HG02678 (cell line): Measurements from ENCODE around the gene SCO2.
A peak's percentile ranks its signal among the peaks of the same experiment; 100 is the strongest.

Source experiments
- ATAC-seq: cut with Tn5 transposase; IDR thresholded peaks from one replicate; pipeline ENCODE4 v1.9.1; 2021; ENCODE audit warnings: mild to moderate bottlenecking, moderate library complexity; ENCODE audit not compliant: unreplicated experiment

The SCO2 gene, protein sequence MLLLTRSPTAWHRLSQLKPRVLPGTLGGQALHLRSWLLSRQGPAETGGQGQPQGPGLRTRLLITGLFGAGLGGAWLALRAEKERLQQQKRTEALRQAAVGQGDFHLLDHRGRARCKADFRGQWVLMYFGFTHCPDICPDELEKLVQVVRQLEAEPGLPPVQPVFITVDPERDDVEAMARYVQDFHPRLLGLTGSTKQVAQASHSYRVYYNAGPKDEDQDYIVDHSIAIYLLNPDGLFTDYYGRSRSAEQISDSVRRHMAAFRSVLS

DNA sequence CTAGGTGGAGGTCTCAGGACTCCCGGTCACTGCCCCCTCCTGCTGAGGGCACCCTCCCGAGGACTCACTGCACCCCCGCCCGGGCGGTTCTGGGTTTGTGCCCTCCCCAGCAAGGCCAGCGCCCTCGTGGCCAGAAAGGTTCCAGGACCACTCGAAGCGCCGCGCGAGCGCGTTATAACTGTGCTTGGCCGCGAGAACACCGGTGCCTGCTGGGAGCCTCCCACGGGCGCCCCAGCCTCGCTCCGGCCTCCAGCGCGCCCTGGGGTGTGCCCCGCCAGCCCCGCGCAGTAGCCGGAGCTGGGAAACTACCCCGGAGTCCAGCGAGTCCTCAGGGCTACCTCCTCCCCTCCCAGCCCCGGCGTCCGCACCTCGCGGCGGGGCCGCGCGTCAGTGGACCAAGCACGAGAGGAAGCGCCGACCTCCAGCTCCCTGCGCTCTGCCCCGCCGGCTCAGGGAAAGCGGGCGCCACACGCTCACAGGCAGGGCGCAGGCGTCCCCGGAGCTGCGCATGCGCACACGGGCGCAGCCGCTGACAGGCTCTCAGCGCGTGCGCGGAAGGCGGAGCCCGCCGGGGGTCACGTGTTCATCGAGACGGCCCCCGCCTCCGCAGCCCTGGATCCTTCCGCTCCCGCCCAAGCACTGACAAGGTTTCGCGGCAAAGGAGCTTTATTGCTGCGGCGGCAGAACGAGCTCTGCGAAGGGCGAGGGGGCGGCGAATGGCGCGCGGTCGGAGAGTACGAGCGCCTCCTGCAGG lies at the start of gene SCO2:
Gene SCO2 (minus strand): TSS at position 495 of the 754 bp plus-strand sequence. CDS start 1,187 bp downstream, outside the sequence.
- ATAC-seq = peak; percentile 47

DNA sequence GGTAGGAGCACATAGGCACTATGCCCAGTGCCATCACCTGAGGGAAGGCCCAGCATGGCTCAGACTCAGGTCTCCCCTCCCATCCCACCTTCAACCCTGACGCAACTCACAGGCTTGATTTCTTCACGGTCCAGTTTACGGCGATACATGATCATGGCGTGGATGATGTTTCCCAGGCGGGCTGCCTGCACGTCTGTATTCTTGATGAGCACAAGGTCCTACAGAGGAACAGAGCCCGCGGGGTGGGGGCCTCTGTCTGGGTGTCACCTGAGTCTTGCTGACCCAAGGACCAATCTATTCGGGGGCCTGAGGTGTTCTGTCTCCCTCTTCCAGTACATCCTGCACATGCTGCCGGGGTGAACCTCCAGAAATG lies 49.0 kb upstream of the SCO2 start:
- ATAC-seq = no peak

DNA sequence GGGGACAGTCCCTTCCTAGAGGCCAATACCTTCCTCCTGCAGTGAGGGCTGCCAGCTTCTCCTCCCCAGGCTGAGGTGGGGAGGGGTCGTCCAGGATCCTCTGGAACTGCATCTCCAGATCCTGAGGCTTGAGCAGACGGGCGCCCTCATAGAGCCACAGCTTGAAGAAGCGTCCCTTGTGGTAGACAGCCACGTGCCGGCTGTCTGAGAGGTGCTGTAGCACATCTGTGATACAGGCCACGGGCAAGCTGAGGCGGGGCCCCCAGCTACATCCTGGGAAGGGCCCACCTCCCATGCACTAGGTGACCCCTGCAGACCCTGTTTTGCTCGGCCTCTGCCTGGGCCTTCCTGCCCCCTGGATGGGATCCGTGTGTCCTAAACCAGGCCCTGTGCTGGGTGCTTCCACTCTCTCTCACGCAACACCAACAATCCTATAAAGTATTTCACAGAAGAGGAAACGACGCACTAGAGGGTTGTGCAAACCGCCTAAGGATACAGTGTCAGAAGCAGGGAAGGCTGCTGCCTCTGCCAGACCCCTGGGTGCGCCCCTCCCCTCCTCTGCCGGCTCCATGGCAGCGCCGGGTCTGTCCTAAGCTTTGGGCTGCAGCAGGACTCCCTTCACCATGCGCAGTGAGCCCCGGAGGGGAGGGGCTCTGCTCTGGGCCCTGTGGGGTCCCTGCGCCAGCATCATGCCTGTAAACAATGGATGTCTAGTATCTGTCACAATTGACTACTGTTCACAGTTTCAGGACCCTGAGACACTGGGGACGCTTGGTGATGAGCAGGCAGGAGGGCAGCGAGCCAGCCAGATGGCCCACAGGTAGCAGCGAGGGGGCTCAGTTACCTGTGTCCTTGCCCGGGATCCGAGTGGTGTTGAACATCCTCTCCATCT lies 48.3 kb upstream of the SCO2 start:
- no peak for ATAC-seq

DNA sequence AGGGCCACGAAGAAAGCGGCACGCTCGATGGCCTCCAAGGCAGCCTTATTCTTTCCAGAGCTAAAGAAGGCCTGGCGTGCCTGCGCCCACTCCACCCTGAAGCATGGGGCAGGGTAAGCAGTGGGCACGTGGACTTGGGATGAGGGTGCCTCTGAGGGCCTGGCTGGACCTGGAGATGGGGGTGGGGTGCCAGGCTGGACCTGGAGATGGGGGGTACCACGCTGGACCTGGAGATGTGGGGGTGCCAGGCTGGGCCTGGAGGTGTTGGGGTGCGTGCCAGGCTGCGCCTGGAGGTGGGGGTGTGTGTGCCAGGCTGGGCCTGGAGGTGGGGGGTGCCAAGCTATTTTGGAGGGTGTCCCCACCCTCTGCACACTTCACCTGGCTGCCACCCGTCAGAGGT lies 47.6 kb upstream of the SCO2 start:
- no peak for ATAC-seq

DNA sequence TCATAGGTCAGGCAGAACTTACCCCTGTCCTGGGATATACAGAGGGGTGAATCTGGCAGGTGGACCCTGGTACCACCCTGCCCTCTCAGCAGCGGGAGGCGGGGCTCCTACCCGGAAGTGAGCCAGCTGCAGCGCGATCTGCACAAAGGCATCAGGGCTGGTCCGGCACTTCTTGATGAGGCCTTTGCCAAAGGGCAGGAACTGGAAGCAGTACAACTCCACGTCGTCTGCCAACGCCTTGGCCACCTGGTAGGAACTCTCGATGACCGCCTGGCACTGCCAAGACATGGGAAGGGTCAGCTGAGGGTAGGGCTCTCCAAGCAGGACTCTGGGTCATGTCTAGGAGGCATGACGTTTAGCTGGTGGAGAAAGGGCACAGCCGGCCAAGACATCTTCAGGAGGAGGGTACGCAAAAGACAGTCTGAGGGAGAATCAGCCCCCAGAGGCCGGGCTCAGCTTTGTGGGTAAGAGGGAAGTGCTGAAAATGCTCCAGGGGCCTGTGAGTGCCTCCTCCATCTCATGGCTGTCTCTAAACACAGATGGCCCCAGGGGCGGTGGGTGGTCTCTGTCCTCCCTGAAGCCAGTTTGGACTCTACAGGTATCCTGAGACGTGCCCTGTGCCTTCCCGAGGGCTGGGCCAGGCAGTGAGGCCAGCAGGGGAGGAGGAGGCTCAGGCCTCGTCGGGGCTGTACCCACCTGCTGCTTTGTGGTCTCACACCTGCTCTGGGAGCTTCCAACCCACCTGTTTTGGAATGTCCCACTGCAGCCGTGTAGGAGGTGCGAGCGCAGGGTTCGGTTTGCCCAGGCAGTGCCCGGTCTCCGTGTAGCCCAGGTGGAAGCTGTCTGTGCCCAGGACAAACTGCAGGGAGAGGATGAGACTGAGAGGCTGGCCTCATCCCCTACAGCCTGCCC lies 46.1 kb upstream of the SCO2 start:
- no peak for ATAC-seq

DNA sequence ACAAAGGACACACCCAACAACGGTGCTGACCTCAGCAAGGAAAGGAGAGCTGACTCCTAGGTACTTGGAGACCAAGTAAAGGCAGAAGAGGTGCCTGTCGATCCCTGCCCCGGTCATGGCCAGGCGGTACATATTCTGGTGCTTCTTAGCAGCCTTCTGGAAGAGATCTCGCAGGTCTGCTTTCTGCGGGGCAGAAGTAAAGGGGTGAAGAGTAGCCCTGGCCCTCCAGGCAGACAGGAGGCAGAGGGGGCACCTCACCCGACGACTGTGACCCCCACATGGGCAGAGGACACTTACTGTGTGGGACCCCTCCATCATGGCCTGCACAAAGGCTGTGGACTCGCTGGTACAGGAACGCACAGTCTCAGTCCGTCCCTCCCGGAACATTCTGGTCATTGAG lies 45.5 kb upstream of the SCO2 start:
- ATAC-seq = no peak

DNA sequence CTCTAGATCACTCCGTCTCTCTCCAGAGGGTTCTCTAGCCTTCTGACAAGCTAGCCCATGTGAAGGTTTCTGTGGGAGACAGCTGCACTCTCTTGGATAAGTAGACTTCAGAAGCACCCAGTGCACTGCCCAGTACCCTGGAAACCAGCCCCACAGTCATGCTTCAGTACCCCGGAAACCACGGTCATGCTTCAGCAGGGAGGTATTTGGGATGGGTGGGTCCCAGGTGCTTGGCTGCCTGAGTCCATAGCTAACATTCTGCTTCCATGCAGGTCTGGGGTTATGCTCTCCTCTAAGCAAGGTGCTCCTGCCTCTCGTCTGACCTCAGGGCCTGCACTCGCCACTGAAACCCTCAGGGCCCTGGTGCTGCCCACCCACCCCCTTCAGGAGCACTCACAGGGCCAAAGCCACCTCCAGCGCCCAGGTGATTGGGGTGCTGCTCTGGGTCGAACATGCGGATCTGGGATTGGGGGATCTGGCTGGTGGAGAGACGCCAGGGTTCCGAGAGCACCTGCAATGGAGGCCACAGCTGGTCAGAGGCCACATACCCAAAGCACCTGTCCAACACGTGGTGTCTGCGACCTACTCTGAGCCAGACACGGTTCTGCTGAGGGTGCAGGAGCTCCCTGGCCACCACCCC lies 44.6 kb upstream of the SCO2 start:
- ATAC-seq = no peak

DNA sequence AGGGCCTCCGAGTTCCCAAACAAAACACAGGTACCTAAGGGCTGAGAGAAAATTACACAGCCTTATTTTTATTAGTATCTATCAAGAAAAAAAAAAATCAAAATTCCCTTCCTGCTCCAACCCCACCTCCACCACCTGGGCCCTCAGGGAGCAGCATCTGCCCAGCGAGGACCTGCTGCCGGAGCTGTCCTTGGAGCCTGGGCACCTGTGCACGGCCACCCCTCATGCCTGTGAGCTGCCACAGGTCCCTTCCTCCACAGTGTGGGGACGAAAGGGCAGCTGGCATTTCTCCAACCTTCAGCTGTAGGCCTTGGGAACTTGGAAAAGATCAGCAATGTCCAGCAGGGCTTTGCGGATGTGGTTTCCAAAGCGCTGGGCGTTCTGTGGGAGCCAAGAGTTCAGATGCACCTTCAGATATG lies 43.7 kb upstream of the SCO2 start:
- ATAC-seq = no peak

DNA sequence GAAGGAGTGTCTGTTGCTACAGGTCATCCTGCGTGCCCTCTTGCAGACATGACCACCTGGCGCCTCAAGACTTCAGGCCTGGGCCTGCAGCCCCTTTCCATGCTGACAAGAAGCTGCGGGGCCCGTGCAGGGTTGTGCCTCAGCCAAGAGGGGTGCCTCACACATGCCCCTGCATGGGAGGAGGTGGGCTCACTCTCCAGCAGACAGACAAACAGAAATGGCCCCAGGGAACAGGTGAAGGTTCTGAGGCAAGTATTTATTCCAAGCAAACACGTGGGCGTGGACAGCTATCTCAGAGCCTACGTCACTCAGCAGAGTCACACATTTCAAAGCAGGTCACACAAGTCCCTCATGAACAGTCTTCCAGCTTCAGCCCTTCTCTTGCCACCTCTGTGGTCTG lies 43.2 kb upstream of the SCO2 start:
- no peak for ATAC-seq

DNA sequence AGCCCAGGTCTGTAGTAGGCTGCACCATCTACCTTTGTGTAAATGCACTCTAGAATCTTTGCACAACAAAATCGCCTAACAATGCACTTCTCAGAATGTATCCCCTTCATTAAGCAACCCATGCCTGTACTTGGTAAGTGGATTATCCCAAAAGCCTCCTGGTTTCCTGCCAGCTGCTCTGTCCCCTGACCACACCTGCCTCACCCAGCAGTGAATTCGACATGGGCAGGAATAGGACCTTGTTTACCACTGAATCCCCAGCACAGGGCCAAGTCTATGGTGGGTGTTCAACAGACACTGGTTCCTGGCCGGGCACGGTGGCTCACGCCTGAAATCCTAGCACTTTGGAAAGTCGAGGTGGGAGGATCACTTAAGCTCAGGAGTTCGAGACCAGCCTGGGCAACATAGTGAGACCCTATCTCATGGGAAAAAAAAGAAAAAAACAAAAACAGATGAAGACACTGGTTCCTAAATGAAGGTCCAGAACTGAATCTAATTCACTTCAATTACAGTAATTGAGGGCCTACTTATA lies 42.4 kb upstream of the SCO2 start:
- no peak for ATAC-seq

DNA sequence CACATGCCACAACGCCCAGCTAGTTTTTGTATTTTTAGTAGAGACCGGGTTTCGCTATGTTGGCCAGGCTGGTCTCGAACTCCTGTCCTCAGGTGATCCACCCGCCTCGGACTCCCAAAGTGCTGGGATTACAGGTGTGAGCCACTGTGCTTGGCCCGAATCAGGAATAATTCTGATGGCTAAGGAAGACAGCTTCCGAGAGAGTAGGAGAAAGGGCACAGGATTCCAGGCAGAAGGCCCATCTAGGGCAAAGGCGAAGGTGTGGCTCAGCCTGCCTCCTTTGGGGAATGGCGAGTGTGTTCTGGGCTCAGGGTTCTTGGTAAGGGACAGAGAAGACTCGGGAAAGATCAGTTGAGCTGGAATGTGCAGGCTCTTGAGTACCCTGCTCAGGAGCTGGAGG lies 38.9 kb upstream of the SCO2 start:
- no peak for ATAC-seq

DNA sequence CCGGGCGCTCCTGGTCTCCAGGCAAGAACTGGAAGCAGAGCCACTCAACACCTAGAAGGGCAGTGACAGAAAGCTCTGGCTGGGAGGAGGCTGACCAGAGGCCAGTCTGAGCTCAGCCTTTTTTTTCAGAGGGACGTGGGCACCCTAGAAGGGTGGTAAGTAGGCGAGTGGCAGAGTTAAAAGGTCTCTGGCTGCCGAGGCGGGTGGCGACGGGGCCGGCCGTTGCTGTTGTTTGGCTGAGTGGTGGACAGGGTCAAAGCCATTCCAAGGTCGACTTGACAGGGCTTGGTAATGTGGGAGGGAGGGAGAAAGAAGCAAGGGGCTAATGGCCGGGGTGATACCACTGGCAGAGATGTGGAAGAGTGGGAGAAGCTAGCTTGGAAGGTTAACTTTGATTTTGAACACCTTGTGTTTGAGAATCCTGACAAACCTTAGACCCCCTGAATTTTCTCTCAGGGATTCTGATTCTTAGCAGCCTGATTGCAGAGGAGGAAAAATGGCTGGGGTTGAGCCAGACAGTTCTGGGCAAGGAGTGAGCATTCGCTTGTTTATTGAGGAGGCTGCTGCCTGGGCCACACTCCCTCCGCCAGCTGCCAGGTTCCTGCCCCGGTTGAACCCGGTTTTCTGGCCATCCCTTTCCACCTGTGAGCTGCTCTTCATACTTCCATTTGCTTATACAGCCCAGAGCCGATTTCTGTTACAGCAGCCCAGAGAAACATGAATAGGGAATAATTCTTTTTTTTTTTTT lies 38.2 kb upstream of the SCO2 start:
- no peak for ATAC-seq

DNA sequence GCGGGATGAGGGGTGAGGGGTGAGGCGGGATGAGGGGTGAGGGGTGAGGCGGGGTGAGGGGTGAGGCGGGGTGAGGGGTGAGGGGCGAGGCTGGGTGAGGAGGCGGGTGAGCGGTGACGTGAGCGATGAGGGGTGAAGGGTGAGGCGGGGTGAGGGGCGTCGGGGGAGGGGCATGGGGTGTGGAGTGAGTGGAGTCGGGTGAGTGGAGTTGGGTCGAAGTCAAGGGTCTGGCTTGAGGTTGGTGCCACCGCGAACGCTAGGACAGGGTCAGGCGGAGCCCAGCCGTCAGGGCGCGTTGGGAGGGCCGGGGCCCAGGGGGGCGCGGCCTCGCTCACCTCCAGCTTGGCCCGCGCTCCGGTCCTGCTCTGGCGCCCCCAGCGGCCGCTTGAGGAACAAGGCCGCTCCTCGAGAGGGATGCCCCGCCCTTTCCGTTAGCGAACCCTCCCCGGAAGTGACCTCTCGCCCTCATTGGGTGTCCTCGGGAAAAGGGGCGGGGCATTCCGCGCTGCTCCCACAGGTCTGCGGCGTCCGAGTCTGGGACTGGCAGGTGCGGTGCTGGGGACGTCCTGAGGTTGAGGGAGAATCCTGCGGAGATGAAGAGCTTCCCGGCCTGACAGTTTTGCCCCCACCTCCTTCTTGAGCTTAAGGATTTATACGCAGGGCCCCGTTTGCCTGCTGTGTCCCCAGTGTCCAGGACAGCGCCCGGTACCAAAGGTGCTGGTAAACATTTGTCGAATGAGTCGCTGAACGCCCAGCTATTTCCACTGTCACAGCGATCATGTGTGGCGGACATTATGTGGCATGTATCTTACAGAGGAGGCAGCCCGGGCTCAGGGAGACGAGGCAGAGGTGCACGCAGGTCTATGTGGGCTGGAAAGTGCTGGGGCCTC lies 37.4 kb upstream of the SCO2 start, which contains the start of gene SYCE3:
Gene SYCE3 (minus strand): TSS at position 397 of the 890 bp plus-strand sequence. CDS start 6,514 bp downstream, outside the sequence.
- ATAC-seq = peak; percentile 95

DNA sequence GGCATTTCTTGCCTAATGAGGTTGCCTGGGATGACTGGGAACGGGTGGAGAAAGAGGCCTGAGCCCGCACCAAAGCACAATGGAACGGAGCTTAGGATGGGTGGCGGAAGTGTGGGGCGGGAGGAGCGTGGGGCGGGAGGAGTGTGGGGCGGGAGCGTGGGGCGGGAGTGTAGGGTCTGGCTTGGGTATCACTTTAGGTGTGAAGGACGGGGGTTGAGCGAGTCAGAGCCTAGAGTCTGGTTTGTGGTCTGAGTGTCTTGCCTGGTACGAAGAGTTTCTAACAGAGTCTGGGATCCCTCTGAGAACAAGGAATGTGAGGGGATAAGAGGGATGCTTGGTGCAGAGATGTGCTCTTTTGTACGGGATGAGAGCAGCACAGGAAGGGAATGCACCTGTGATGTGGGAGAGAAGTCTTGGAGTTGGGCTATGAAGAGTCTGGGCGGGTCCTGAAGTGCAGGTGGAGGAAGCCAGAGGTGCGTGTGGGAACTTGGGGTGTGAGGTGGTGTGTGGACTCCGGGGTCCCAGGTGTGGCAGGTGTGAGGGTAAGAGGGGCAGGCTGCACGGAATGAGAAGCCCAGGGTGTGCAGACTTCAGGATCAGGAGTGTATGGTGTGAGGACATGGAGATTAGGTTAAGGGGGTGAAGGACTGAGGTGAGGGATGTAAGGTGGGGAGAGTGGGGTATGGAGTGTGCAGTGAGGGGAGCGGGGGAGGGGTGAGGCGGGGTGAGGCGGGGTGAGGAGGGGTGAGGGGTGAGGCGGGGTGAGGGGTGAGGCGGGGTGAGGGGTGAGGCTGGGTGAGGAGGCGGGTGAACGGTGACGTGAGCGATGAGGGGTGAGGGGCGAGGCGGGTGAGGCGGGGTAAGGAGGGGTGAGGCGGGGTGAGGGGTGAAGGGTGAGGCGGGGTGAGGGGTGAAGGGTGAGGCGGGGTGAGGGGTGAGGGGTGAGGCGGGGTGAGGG lies 36.3 kb upstream of the SCO2 start:
- ATAC-seq = no peak

DNA sequence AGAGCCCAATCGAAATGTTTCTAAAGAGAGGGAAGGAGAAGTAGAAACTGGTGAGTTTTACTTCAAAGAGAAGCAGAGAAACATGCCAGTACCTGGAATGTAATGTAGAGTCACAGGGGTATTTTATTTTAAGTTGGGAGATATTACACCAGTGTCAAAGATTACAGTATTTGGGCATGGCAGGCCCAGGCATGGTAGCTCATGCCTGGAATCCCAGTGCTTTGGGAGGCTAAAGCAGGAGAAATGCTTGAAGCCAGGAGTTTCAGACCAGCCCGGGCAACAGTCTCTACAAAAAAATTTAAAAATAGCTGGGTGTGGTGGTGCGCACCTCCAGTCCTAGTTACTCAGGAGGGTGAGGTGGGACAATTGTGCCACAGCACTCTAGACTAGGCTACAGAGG lies 34.6 kb upstream of the SCO2 start:
- no peak for ATAC-seq

DNA sequence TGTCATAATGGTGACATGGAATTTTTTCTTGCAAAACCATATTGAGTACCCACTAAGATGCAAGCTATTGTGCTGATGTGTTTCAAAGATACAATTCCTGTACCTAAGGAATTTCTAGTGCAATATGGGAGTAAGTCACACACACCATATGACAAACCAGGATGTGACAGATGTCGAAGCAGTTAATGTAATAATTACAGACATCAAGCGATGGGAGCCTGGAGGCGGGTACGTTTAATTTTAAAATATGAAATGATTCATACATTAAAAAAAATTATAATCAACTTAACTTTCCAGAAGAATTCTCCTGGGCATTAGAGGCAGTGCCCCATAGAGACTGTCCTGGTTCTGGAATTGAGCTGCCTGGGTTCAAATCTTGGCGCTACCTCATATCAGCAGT lies 31.3 kb upstream of the SCO2 start:
- ATAC-seq = no peak

DNA sequence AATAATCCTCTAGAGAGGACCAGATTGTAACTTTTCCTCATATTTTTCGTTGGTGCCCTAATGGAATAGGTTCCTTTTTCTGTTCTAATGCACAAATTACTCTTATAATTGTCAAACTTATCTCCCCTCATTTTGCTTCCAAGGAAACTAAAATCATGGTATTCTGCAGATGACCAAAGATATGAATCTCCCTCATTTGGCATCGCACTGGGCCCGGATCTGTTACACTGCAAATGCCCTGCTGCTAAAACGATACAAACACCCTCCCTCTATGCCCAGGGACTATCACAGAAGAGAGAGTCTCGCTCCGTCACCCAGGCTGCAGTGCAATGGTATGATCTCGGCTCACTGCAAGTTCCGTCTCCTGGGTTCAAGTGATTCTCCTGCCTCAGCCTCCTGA lies 27.9 kb upstream of the SCO2 start:
- no peak for ATAC-seq
